Effector CD8-positive, alpha-beta T cell (primary cell): ENCODE data around the gene QSER1.
"Not testable (repeated sequence)": the region's sequence is repeated elsewhere in the genome, so short reads cannot be mapped to it uniquely, and the experiment has no call there.

ENCODE experiments used
- DNase-seq: peaks from one replicate; lab custom pipeline; 2025; lab: John Stamatoyannopoulos, UW
- total RNA-seq, 4 experiments: gene quantifications; one replicate each; lab custom pipeline; 2026; lab: John Stamatoyannopoulos, UW

The QSER1 gene
- 20.3 to 38.5 (median 25.6) reads per million in 4 experiments for total RNA-seq

DNA sequence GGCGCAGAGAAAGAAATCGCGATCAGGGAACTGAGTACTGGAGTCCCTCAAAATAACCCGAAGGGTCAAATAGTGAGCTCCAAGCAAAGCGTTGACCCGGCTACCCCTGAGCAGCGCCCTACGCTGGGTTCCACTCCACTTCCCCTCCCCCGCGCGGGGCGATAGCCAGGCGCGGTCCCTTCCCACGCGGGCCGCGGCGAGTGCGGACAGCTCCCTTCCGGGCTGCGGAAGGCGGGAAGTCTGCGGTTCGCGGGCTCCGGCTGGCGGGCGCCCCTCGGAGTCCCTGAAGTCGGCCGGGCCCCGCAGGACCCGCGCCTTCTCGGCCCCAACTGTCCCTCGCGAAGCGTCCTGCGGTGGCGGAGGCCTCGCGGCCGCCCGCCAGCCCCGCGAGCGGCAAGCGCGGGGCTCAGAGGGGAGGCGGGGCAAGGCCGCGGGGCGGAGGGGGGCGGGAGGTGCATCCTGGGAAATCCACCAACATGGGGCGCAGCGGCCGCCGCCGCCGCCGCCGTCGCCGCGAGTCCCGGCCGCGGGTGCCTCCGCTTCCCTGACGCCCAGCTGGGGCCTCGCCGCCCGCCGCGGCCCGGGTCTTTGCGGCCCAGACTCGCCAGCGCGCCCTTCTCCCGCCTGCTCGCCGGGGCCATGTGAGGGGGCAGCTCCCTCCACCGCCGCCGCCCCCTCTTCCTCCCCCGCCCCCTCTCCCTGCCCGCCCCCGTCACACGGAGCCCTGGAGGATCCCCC is at the start of gene QSER1:
QSER1 (plus strand) TSS at position 457 of the 738 bp plus-strand sequence. CDS start 315 bp downstream, outside the sequence.
- DNase-seq: peak; percentile 62

DNA sequence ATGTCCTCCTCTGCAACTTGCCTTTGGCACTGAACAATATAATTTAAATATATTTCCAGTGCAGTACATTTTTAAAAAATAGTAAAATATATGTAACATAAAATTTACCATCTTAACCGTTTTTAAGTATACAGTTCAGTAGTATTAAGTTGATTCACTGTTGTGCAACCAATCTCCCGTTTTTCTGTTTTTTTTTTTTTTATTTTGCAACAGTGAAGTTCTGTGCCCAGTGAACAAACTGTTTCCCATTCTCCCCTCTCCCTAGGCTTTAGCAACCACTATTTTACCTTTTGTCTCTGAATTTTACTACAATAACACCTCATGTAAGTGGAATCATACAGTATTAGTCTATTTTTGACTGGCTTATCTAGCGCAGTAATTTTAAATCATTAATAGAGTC is 49.1 kb upstream of the QSER1 start:
- no peak for DNase-seq

DNA sequence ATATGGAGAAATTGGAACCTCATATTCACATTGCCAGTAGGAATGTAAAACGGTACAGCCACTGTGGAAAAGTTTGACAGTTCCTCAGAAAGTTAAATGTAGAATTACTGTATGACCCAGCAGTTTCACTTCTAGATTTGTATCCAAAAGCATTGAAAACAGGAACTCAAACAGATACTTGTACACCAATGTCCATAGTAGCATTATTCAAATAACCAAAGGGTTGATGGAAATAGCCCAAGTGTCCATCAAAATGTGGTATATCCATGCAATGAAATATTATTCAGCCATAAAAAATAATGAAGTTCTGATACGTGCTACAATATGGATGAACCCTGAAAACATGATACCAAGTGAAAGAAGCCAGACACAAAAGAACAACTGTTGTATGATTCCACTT is 45.1 kb upstream of the QSER1 start:
- no peak for DNase-seq

DNA sequence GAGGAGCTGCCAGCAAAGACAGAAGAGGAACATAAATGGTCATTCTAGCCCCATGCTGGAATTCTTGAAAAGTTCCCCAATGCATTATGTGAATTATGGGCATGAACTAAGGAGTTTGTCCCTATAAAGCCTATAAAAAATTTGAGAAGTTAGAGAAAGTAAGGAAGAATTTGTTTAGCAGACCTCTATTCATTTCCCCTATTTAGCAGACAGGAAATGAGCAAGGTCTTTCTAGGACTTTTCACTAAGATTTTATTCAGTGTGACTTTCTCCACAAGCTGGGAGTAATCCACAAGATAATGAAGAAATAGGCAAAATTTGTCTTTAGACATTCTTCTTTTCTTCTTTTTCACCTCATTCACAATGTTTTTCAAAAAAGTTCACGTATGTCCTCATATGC is 42.9 kb upstream of the QSER1 start:
- no peak for DNase-seq

GRCh38 chr11:32851251-32851650 is 41.4 kb upstream of the QSER1 start:
- DNase-seq: no peak

GRCh38 chr11:32852207-32852606 is 40.4 kb upstream of the QSER1 start:
- no peak for DNase-seq

- no peak for DNase-seq
These were observed 37.0 kb upstream of the QSER1 start for GRCh38 chr11:32855601-32856000.

DNA sequence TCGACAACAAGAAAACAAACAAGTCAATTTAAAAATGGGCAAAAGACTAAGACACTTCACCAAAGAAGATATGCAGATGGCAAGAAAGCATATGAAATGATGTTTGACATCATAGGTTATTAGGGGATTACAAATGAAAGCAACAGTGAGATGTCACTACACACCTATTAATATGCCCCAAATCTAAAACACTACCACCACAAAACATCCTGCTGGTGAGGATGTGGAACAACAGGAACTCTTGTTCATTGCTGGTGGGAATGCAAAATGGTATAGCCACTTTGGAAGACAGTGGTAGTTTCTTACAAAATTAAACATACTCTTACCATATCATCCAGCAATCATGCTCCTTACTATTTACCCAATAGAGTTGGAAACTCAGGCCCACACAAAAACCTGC is 33.9 kb upstream of the QSER1 start:
- DNase-seq: no peak

GRCh38 chr11:32861850-32862577 is 30.6 kb upstream of the QSER1 start:
- DNase-seq: no peak

DNA sequence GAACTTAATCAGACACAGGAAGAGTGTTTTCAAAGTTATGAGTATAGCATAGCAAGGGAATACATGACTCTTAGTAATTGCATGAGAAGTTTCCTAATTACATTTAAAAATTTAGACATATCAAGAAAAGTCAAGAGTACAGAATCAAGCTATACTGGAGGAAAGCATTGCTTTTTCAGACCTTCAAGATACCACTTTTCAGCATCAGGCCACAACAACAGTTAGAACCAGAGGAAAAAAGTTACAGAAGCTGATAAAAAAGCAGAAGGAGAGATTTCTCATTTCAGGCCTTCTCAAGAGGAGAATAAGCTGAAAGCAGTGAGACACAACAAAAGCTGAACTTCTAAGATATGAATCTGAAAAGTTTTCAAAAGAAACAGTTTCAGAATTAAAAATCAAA is 28.1 kb upstream of the QSER1 start:
- no peak for DNase-seq

DNA sequence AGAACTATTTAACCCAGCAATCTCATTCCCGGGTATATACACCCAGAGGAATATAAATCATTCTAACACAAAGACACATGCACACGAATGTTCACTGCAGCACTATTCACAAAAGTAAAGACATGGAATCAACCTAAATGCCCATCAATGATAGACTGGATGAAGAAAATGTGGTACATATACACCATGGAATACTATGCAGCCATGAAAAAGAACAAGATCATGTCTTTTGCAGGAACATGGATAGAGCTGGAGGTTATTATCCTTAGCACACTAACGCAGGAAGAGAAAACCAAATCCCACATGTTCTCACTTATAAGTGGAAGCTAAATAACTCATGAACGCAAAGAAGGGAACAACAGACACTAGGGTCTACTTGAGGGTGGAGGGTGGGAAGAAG is 23.9 kb upstream of the QSER1 start:
- not testable (repeated sequence) for DNase-seq

DNA sequence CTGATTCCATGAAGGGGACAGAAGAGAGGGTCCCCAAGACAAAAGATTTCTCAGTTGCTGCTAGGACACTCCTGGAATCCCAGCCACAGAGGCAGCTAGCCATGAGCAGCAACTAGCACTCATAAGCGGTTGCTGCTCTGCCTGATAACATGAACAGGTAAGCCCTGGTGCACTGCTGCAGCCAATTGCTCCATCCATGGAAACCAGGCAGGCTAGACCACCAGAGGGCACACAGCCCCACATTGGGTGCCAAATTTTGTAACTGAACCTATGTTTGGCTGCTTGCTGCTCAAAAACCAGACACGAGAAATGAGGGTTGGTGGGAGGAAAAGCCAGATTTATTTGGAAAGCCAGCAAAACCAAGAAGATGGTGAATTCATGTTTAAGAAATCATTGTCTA is 21.9 kb upstream of the QSER1 start:
- DNase-seq: no peak

GRCh38 chr11:32874132-32874531 is 18.5 kb upstream of the QSER1 start:
- DNase-seq: no peak

DNA sequence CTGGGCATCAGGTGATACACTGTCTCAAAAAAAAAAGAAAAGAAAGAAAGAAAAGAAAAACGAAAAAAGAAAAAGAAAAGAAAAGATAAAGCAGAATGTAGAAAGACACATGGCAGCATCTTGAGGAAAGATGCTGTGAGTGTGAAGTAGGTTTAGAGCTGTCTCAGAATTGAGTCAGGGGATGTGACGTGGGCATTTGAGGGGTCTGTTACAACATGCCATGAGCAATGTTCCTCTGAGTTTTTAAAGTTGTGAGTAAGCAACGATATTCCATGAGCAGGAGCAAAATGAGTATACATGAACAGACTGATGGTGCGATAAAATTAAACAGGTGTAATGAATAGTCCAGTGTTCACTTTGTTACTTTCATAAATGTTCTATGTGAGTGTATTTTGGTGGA is 11.3 kb upstream of the QSER1 start:
- no peak for DNase-seq

DNA sequence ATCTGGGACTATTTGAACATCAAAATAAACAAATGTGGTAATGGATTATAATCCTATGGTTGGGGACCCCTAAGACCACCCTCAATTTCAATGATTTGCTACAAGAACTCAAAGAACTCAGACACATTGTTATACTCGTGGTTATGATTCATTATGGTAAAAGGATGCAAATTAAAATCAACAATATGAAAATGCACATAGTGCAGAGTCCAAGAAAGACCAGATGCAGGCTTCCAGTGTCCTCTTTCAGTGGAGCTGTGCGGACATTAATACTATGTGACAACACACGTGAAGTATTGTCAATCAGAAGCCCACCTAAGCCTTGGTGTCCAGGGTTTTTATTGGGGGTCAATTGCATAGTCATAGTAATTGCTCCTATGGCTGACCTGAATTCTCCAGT is 9.2 kb upstream of the QSER1 start:
- DNase-seq: no peak

GRCh38 chr11:32884023-32884422 is 8.6 kb upstream of the QSER1 start:
- DNase-seq: no peak

GRCh38 chr11:32884770-32885384 is 7.7 kb upstream of the QSER1 start:
- no peak for DNase-seq

GRCh38 chr11:32885556-32885955 is 7.1 kb upstream of the QSER1 start:
- no peak for DNase-seq

DNA sequence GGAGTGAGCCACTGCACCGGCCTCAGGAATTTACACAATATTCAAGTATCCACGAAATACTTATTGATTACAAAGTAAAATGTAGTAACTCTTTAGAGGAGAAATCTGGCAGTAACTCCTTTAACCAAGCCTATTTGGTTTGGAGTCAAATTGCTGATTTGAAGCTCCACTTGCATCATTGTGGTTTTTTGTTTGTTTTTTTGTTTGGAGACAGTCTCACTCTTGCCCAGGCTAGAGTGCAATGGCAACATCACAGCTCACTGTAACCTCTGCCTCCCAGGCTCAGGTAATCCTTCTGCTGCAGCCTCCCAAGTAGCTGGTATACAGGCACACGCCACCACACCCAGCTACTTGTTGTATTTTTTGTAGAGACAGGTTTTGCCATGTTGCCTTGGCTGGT is 6.4 kb upstream of the QSER1 start:
- DNase-seq: no peak

GRCh38 chr11:32887707-32888383 is 4.8 kb upstream of the QSER1 start:
- DNase-seq: not testable (repeated sequence)

GRCh38 chr11:32888384-32888710 is 4.3 kb upstream of the QSER1 start:
- not testable (repeated sequence) for DNase-seq

- no peak for DNase-seq
These were observed 3.8 kb upstream of the QSER1 start for GRCh38 chr11:32888805-32889204.
